ENCODE results near the gene UBE2I.

DNA sequence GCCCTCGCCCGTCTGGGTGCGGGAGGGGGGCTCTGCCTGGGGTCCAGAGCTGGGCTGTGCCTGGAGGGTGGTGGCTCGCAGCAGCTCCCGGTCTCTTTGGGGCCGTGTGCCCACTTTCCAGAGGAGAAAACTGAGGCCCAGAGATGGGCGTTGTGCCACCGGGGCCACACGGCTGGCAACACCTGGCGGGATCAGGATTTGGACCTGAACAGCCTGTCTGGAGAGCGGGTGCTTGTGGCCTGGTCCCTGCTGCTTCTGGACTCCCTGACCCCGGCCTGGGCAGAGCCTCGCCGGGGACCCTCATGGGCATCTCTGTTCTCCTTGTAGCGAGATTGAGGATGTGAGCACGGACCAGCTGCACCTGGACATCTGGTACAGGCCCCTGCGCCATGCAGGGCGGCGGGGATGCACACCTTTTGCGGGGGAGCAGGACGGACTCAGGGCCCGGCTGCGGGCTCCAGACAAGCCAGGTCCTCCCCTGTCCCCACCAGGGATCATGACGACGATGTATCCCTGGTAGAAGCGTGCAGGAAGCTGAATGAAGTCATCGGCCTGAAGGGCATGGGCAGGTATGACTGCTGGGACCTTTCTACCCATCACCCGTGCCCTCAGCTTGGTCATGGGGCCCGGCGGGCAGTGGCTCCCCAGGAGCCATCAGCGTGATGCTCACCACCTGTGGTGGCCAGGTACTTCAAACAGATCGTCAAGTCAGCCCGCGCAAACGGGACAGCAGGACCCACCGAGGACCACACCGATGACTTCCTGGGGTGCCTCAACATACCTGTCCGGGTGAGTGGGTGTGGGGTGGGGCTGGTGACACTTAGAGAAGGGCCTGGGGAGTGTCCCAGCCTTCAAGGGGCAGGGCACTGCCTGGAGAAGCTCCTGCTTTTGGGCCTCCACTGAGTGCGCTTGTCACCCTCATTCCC lies 32.3 kb downstream of the UBE2I start:
- no peak for TF ChIP-seq POLR2A (IDR thresholded peaks at IDR 0.05)
- TF ChIP-seq, protein P1, sequence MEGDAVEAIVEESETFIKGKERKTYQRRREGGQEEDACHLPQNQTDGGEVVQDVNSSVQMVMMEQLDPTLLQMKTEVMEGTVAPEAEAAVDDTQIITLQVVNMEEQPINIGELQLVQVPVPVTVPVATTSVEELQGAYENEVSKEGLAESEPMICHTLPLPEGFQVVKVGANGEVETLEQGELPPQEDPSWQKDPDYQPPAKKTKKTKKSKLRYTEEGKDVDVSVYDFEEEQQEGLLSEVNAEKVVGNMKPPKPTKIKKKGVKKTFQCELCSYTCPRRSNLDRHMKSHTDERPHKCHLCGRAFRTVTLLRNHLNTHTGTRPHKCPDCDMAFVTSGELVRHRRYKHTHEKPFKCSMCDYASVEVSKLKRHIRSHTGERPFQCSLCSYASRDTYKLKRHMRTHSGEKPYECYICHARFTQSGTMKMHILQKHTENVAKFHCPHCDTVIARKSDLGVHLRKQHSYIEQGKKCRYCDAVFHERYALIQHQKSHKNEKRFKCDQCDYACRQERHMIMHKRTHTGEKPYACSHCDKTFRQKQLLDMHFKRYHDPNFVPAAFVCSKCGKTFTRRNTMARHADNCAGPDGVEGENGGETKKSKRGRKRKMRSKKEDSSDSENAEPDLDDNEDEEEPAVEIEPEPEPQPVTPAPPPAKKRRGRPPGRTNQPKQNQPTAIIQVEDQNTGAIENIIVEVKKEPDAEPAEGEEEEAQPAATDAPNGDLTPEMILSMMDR (IDR thresholded peaks at IDR 0.05): no peak

Data from Peyer's patch (tissue), 4 donors.